HG02970 (cell line): ENCODE data around the gene ZPLD1.

Source experiments
- ATAC-seq: cut with Tn5 transposase; IDR thresholded peaks from one replicate; pipeline ENCODE4 v1.9.1; 2021; ENCODE audit warnings: mild to moderate bottlenecking, moderate library complexity, moderate number of reproducible peaks; ENCODE audit not compliant: unreplicated experiment, low FRiP score

Gene ZPLD1

DNA sequence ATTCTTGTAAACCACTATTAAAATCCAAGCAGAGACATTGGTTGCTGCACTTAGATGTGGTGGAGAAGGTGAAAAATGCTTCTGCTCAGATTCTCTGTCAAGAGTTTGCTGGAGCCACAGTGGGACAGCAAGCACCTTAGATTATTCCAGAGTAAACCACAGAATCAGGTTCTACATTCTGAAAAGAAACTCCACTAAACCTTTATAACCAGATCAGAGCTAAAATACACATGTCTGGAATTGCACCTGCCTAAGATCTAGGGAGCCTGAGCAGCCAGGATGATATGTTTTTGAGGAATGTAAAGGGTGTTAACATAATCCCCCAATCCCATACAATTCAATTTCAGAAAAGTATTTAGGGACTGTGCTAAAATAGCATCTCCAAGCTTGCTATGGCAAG lies at the start of gene ZPLD1:
TSS of gene ZPLD1 (plus strand) at position 301 of the 400 bp plus-strand sequence. CDS start 3,473 bp downstream, outside the sequence.
- no peak for ATAC-seq

- no peak for ATAC-seq
Observed at GRCh38 chr3:102390171-102390864, 44.5 kb upstream of the ZPLD1 start.

GRCh38 chr3:102390916-102391315 lies 43.9 kb upstream of the ZPLD1 start:
- ATAC-seq = no peak

GRCh38 chr3:102391491-102391890 lies 43.3 kb upstream of the ZPLD1 start:
- no peak for ATAC-seq

DNA sequence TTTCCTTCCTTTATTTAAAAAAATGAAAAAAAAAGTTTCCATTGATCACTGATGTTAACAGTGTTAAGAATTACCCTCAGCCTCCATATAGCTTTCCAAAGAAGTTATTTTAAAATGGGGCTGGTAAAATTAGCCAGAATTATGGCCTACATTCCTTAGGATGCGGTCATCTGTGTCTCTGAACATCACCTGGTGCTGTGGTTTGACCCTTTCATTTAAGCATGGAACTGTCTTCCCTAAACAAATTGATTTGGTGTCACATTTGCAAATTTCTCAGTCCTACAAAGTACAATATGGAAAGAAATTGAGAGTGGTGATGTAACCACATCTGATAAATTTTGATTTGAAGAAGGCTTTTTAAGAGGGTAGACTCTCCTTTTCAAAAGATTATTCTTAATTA lies 40.3 kb upstream of the ZPLD1 start:
- ATAC-seq = no peak

- no peak for ATAC-seq
Observed at GRCh38 chr3:102398176-102398575, 36.6 kb upstream of the ZPLD1 start.

GRCh38 chr3:102398666-102399065 lies 36.1 kb upstream of the ZPLD1 start:
- ATAC-seq = no peak

DNA sequence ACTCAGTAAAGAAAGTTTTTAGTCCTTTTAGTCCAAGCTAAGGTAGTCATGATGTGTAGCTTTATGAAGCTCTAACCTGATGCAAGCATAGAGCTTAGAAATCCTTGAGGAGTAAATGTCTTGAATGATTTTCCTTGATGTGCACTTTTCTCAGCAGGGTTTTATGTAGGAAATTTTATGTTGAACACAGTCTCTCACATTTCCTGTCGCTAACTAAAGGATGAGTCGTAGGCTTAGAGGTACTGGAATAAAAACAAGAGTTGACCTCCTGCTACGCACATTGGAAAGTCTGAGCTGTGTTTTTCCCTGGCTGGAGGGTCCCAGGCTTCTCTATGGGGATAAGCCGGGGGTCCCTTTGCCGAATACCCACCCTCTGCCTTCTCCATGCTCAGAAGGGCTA lies 34.7 kb upstream of the ZPLD1 start:
- ATAC-seq = no peak

GRCh38 chr3:102400766-102401165 lies 34.0 kb upstream of the ZPLD1 start:
- ATAC-seq = no peak

- ATAC-seq = no peak
Observed at GRCh38 chr3:102410616-102411015, 24.2 kb upstream of the ZPLD1 start.

GRCh38 chr3:102415553-102415952 lies 19.3 kb upstream of the ZPLD1 start:
- no peak for ATAC-seq

- no peak for ATAC-seq
Observed at GRCh38 chr3:102419786-102420185, 15.0 kb upstream of the ZPLD1 start.

DNA sequence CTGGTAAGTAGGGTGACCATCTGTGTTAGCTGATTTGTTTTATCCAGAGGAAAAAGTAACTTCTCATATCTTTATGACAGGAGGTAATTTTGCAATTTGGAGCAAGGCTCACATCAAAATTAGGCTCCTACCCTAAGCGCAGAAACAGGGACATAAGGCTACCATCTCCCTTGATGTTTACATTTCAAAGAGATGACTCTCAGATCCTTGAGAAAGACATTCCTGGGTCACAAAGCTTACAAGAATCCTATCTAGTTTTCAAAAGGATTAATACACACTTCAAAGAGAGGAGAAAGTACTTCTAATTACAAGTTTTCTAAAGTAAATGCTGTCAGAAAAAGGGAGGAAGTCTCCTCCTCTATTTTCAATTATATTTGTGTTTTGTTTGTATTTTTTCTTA lies 7.0 kb downstream of the ZPLD1 start:
- no peak for ATAC-seq

- no peak for ATAC-seq
Observed at GRCh38 chr3:102443021-102443420, 8.2 kb downstream of the ZPLD1 start.

DNA sequence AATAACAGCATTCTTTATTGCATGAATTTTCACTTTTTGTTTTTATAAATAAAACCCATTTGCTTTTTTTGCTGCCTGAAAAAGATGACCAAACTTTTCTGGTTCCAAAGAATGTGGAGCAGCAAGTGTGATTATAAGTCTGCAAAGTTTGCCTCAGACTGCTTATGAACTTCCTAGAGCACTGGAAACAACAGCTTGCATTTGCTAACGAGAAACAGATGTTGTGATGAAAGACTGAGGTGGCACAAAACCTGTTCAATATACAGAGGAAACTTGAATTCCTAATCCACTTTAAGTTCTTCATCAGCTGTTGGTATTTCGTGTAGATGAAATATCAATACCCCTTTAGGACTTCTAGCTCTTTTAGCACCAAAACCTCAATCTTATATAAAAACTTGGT lies 9.3 kb downstream of the ZPLD1 start:
- no peak for ATAC-seq

GRCh38 chr3:102447272-102447671 lies 12.5 kb downstream of the ZPLD1 start:
- ATAC-seq = no peak

GRCh38 chr3:102449341-102449740 lies 14.5 kb downstream of the ZPLD1 start:
- no peak for ATAC-seq

DNA sequence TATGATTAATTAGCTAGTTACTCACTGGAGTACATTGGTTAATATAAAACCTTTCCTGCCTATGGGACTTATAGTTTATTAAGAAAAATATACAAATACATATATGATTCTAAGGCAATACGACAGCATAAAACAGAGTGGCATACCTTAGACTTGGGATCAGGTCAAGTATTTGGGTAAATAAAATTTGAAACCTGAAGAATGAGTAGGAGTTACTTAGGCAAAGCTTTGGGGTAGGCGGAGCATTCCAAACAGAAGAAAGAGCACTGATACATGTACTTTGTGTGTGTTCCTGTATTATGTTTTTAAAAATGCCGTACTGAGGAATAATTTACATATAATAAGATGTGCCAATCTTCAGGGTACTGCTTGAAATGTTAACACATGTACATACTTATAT lies 15.1 kb downstream of the ZPLD1 start:
- ATAC-seq = no peak

- ATAC-seq = no peak
Observed at GRCh38 chr3:102450976-102451375, 16.2 kb downstream of the ZPLD1 start.

GRCh38 chr3:102451543-102451942 lies 16.7 kb downstream of the ZPLD1 start:
- no peak for ATAC-seq

DNA sequence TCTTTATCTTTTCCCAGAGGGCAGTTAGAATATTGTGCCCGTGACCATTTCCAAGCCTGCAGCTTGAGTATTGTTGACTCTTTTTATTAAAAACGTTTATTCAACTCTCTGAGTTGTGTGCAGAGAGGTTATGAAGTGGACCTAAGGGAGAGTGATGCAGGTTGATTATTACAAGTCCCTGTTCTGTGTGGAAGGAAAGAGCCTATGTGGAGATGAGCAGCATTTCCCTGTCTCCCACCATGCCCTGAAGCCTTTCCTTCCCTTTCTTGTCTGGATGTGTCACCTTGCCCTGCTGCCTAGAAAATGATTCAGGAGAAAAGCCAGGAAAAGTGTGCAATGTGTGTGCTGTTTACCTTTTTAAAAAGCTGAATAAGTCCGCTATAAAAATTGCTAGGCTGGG lies 19.4 kb downstream of the ZPLD1 start:
- no peak for ATAC-seq

GRCh38 chr3:102457644-102458043 lies 22.8 kb downstream of the ZPLD1 start:
- ATAC-seq = no peak

- ATAC-seq = no peak
Observed at GRCh38 chr3:102460579-102460978, 25.8 kb downstream of the ZPLD1 start.
